GM19328 (cell line): ENCODE data around the gene HEBP1.

Experiments
- ATAC-seq: cut with Tn5 transposase; IDR thresholded peaks from one replicate; pipeline ENCODE4 v1.9.1; 2021; ENCODE audit warnings: mild to moderate bottlenecking, moderate library complexity; ENCODE audit not compliant: unreplicated experiment

Gene HEBP1

DNA sequence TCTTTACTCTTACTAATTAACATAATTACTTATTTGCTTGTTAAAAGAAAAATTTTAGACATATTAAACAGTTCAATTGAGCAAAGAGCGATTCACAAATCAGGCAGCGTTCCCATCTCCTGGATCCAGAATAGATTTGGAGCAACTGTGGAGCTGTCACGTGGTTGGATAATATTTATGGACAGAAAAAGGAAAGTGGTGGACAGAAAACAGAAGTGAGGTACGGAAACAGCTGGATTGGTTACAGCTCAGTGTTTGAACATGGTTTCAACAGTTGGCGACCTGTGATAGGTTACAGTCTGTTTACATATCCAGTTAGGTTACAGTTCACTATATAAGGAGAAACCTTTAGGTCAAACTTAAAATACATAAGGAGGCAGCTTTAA is 24.5 kb upstream of the HEBP1 start:
- no peak for ATAC-seq

DNA sequence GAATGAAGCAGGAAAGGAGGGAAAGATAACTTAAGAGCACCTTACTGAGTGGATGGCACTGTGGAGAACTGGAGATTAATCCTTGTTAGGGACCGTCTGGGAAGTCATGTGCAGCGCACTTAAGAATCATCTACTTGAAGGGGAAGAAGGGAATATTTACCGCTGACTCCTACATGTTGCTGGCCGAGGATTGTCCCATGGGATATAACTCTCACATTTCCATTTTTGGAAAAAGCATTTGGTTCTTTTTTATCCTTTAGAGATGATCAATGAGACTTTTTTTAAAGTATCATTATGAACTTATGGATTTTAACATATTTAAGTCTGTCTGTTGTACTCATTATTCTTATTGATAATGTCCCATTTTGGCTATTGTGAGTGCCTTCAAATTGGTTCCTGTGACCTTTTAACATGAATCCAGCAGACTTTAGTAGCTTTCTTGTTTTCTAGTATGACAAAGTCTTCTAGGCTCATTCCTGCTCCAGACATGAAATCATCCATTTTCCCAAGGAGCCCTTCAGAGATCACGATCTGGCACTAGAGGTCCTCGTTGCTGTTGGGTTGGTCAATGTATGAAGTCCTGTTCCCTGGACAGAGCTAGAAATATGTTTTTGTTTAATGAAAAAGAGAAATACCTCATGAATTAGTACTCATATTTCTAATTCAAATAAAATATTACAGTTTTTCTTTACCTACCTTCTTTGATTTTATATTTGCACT is 23.9 kb upstream of the HEBP1 start:
- no peak for ATAC-seq

DNA sequence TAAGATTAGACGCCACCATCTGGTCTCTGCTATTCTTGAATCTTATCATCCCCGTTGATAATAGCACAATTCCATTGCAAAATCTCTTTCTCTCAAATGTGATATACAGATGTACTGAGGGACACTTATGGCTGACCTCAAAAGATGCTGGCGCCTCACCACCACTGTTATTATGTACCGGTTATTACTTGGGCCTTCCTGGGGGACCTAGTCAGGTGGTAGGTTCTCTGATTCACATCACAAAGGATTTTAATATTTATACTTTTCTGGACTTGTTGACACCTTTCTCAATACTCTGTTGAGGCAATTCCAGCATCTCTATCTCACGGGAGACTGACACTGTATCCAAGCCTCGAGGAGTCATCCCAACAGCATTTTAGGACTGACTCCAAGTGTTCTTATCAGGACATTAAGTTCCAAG is 22.8 kb upstream of the HEBP1 start:
- no peak for ATAC-seq

DNA sequence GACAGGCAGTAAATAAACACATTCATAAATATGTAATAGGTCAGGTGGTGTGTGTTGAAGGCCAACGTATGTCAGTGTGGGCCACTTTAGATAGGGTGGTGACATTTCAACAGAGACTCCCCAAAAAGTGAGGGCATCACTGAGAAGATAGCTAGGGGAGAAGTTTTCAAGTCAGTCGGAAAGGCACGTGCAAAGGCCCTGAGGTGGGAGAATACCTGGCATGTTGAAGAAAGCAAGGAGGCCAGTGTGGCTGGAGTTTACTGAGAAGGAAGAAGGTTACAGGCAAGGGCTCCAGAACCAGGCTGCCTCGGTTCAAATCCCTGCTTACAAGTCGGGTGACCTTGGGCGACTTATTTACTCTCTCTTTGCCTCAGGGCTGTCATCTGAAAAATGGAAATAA is 11.0 kb upstream of the HEBP1 start:
- ATAC-seq, result no peak

DNA sequence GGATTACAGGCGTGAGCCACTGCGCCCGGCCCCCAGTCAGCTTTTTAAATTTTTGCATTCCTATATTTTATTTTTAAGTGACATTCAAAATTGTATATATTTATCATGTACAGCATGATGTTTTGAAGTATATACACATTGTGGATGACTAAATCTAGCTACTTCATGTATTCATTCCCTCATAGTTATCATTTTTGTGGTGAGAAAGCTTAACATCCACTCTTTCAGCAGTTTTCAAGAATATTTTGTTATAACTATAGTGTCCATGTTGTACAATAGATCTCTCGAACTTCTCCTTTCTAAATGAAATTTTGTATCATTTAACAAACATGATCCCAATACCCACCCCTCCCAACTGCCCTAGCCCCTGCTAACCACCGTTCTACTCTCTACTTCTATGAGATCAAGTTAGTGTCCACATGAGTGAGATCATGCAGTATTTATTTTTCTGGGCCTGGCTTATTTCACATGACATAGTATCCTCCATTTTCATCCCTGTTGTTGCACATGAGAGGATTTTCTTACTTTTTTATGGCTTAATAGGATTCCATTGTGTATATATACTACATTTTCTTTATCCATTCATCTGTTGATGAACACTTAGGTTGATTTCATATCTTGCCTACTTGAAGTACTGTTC is 8.8 kb upstream of the HEBP1 start:
- ATAC-seq, result no peak

DNA sequence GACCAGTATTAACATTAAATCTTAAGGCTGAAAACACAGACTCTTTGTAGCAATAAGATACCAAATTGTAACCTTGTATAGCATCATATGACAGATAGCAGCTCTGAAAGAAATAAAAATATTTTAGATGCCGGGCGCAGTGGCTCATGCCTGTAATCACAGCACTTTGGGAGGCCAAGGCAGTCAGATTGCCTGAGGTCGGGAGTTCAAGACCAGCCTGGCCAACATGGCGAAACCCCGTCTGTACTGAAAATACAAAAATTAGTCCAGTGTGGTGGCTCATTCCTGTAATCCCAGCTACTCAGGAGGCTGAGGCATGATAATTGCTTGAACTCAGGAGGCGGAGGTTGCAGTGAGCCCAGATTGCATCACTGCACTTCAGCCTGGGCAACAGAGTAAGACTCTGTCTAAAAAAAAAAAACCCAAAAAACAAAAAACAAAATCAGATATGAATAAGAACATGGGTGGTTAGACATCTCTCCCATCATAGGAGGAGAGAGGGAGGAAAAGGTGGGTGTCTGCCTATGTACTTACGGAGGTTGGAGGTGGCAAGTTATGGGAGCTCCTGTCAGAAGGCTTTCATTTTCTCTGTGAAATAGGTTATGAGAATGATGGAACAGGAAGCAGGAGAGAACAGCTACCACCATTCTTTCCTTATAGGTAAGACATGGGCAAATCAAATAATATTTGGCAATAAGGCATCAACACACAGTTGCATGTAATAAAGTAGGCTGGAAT is 7.6 kb upstream of the HEBP1 start:
- no peak for ATAC-seq

DNA sequence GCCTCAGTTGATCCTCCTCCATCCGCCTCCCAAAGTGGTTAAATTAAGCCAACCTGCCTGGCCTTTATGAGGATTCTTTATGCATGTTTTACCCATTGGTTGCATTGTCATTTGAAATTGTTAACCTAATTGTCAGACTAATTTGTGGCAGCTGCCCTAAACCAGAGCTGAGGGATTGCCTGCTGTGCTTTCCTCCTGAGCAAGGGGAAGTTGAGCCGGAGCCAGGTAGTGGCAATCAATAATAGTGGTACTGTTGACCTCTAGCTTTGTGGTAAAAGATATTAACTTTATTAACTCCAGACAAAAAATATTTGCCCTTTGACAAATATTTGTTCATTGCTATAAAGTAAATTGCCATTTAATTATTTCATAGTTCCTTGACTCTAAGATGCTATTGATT is 5.6 kb upstream of the HEBP1 start:
- ATAC-seq, result no peak

DNA sequence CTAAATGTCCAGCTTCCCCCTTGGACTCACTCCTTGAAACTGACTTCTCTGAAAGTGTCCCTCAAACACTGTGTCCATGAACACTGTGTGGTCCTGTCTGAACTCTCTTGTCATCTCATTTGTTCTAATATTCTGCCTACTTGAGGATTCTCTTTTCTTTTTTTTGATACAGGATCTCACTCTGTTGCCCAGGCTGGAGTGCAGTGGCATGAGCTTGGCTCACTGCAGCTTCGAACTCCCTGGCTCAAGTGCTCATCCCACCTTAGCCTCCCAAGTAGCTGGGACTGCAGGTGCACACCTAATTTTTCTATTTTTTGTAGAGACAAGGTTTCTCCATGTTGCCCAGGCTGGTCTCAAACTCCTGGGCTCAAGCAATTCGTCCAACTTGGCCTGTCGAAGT is 4.9 kb upstream of the HEBP1 start:
- ATAC-seq, result no peak

DNA sequence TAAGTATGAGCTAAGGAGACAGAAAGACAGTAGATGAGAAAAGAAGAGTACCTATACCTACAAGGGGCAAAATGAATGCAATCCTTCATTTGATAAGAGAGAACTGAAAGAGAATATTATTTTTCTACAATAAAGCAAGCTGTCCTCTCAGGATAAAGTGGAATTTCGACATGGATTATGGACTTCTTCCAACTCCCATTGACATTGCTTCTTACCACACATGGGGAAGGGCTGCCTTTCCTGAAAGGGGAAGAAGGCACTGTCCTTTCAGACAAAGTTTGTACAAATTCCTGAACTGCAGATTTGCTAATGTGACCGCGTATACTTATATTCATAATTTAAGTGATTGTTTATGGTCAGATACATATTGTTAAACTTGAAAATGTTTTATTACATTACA is 4.3 kb upstream of the HEBP1 start:
- ATAC-seq, result no peak

DNA sequence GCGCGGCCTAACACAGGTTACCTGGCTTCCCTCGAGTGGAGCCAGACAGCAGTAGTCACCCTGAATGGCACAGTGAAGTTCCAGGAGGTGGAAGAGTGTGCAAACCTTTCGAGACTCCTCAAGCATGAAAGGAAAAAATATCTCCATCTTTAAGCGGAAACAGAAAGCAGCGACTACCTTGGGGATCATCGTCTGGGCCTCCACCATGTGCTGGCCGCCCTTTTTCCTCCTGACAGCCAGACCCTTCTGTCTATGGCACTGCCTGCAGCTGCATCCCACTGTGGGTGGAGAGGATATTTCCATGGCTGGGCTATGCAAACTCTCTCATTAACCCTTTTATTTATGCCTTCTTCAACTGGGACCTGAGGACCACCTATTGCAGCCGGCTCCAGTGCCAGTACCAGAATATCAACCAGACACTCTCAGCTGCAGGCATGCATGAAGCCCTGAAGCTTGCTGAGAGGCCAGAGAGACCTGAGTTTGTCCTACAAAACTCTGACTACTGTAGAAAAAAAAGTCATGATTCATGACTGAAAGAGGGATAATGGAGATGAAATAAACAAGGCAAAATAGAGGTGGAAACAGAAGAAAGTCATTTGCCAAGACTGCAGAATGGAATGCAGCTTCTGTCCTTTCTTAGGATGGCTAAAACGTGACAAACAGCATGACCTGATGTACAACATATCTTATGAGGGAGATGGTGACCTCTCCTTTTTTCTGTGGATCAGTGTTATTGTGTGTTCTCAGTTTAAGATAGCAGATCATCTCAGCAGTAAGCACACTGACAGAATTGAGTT is 2.4 kb upstream of the HEBP1 start:
- no peak for ATAC-seq

DNA sequence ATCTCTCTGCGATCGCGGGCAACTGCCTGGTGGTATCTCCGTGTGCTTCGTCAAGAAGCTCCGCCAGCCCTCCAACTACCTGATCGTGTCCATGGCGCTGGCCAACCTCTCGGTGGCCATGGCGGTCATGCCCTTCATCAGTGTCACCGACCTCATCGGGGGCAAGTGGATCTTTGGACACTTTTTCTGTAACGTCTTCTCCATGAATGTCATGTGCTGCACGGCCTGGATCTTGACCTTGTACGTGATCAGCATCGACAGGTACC is 1.6 kb upstream of the HEBP1 start:
- no peak for ATAC-seq

DNA sequence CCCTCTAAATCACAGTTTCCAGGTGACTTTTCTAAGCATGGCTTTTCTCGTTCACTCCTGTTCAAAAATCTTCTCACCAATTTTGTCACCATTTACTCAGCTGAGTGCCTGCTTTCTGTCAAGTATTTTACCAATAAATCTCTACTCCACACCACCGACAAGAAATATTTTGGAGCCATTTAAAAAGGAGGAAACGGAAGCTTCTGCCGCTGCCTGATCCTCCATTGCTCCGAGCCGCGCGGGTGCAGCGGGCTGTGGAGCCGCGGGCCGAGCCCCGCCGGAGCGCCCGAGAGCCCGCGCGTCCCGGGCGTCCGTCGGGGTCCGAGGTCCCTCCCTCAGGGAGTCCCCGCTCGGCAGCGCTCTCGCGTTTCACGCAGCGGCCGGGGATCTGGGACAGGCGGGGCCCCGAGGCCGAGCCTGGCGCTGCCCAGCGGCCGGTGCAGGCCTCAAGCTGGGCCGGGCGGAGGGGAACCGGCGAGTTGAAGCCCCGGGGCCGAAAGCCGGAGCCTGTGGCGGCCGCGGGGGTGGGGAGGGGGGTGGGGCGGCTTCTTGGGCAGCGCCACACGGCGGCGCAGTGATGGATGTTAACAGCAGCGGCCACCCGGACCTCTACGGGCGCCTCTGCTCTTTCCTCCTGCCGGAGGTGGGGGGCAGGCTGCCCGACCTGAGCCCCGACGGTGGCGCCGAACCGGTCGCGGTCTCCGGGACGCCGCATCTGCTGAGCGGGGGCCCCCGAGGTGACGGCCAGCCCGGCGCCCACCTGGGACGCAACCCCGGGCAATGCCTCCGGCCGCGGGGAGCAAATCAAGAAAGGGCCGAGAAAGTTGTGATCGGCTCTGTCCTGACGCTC is 1.1 kb upstream of the HEBP1 start:
- ATAC-seq, result no peak

DNA sequence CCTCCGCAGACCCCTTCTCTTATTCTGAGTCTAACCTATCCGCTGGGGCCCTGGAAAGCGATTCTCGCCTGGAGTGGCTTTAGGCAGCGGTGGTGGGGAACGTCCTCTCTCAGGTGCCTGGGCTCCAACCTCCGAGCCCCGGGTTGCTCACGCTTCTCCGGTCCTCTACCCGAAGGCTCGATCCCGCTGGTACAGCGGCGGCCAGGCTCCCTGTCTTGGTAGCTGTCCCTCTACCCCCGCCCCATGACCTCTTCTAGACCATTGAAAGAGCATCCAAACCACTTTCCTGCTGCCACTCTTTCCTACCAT is 505 bp upstream of the HEBP1 start:
- peak; percentile 24 for ATAC-seq

DNA sequence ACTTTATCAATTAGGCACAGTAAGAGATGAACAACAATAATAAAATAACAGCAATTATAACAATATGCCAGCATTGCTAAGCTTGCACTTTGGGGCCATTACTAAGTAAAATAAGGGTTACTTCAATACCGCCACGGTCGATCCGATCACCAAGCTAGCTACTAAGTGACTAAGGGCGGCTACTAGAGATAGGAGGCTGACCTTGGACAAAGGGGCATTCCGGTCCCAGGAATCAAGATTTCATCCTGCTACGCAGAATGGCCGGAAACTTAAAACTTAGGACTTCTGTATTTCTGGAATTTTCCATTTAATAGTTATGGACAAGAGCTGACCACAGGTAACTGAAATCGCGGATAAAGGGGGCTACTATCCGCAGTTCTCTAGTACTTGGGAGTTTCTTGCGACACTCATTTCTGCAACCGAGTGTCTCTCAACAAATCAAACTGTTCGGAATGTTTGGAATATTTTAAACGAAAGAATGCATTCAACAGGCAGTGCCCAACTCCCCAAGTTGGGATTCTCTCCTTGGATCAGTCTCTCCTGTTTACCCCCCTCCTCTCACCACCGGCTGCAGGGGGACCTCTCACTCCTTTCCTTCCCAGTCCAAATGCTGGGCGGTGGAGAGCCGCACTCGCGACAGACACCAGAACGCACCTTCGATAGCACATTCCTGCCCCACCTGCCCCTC is 650 bp downstream of the HEBP1 start:
- ATAC-seq, result no peak

DNA sequence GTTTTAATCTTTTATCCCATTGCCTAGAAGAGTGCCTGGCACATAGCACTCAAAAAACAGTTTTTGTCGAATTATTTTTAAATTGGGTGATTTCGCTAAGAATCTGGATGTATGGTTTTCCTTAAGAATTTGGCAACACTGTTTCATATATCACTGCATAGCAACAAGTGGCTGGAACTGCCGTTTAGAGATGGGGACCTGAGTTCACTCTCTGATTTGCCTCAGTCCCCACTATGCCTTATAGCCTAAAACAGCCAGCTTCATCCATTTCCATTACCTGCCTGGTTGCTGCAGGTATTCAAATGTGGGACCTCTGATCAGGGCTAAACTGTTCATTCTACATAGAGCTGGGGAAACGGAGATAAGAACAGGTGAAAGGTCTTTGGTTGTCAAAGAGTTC is 1.8 kb downstream of the HEBP1 start:
- ATAC-seq, result no peak

DNA sequence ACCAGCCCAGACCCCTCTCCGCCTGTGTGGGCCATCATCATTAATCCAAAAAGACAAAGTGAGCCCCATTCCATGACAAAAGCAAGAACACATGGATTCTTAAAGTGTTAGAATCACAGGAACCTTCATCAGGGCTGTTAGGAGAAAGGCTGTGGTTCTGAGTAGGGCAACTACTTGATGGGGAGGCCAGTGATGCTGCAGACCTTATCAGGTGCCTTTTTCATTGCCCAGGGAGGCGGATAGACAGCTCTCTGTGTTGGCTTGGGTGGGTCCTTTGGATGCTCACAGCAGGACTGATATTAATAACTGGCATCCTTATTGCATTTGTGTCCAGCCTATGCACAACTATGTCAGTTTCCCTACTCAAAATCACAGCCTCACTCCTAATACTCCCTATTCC is 2.3 kb downstream of the HEBP1 start:
- no peak for ATAC-seq

DNA sequence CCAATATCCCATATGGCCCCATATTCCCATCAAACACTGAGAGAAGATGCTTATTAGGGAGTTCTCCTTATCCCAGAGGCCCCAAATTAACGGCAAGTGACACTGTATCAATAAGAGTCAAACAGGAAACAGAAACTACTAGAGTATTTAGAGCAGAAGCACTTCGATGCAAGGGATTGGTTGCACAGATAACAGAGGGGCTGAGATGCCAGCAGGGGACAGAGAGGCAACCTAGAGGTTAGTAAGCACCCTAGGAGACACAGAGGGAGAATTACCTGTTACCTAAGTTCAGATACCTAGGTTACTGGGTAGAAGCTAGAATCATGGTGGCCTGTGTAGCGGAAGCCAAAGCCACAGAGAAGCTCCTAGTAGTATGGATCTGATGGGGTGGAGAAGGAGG is 2.9 kb downstream of the HEBP1 start:
- no peak for ATAC-seq

DNA sequence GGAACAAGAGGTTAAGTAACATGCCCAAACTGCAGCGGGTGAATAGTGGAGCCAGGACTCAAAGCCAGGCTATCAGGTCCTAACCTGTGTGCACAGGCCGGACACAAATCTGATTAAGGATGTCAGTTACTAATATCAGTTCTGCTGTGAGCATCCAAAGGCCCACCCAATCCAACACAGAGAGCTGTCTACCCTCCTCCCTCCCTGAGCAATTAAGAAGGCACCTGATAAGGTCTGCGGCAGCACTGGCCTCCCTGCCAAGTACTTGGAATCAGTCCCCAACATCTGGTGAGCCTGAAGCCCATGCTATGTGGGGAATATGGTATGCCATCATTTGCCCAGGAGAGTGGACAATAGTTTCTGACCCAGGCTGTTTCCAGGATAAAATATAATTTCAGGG is 3.9 kb downstream of the HEBP1 start:
- ATAC-seq, result no peak

DNA sequence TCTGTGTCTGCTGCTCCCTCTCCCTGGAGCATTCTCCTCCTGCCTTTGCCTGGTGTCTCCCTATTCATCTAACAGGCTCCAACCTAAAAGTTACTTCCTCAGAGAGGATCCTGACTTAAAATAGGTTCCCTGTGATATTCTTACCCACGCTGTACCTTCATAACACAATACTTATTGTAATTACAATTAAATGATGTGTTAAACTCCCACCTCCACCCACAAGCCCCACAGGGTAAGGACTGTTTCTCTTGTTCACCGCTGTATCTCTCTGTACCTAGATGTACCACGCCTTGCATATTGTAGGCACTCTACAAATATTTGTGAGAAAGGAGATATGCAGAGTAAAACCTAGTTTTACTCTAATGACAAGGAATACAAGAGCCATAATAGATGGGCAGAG is 5.0 kb downstream of the HEBP1 start:
- no peak for ATAC-seq

DNA sequence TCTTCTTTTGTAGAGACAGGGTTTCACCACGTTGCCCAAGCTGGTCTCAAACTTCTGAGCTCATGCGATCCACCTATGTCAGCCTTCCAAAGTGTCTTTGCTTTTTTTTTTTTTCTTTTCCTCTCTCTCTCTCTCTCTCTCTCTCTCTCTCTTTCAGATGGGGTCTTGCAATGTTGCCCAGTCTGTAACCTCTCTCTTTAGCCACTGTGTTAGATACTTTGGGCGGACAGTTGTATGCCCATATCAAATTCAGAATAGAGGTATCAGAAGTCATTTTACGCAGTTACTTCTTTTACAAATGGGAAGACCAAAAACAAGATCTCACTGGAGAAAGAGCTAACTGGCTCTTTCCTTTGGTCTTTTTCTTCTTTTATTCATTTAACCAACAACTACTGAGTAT is 6.7 kb downstream of the HEBP1 start:
- no peak for ATAC-seq
